Neural crest cell (in vitro differentiated cells): Measurements from ENCODE around the gene MYH7B. TPM values are rescaled to one million over a fixed set of nuclear protein-coding genes. Genes with fewer than 3 reads are reported as not detected.

Source experiments
- DNase-seq: peaks from one replicate; pipeline ENCODE4 v3.0.0; 2021; ENCODE audit warnings: low read depth, mixed read lengths, low spot score
- H3K27ac Mint-ChIP-seq: one replicate; pipeline ENCODE4 v1.8.0; 2021; ENCODE audit warnings: mild to moderate bottlenecking, mixed read lengths; ENCODE audit not compliant: unreplicated experiment
- H3K27me3 Mint-ChIP-seq: 2 replicates; pipeline ENCODE4 v1.8.0; 2021; ENCODE audit warnings: low read depth, mild to moderate bottlenecking, mixed read lengths
- H3K36me3 Mint-ChIP-seq: 2 replicates; pipeline ENCODE4 v1.8.0; 2021; ENCODE audit warnings: low read depth, mild to moderate bottlenecking, mixed read lengths
- H3K4me1 Mint-ChIP-seq: 2 replicates; pipeline ENCODE4 v1.8.0; 2021; ENCODE audit warnings: mixed read lengths
- H3K4me3 Mint-ChIP-seq: one replicate; pipeline ENCODE4 v1.8.0; 2021; ENCODE audit warnings: mild to moderate bottlenecking, mixed read lengths
- H3K9me3 Mint-ChIP-seq: 2 replicates; pipeline ENCODE4 v1.8.0; 2021; ENCODE audit warnings: mixed read lengths
- microRNA-seq: library from miRNA; unstranded; fragments of <30 nt; microRNA quantifications from one replicate; pipeline ENCODE4, GENCODE V29; 2020
- total RNA-seq: library from RNA; stranded (reverse); gene quantifications from 2 replicates; pipeline ENCODE4 v1.2.1, GENCODE V29; 2021
- TF ChIP-seq, protein P1 (sequence below): fragments of 200-600 bp; sonication (generic); conservative IDR thresholded peaks from 2 replicates; pipeline ENCODE4 v1.5.0; 2021; ENCODE audit warnings: antibody characterized with exemption, mild to moderate bottlenecking

MYH7B gene
- total RNA-seq, 1 donor from 2014 or later: 0.77 TPM

DNA sequence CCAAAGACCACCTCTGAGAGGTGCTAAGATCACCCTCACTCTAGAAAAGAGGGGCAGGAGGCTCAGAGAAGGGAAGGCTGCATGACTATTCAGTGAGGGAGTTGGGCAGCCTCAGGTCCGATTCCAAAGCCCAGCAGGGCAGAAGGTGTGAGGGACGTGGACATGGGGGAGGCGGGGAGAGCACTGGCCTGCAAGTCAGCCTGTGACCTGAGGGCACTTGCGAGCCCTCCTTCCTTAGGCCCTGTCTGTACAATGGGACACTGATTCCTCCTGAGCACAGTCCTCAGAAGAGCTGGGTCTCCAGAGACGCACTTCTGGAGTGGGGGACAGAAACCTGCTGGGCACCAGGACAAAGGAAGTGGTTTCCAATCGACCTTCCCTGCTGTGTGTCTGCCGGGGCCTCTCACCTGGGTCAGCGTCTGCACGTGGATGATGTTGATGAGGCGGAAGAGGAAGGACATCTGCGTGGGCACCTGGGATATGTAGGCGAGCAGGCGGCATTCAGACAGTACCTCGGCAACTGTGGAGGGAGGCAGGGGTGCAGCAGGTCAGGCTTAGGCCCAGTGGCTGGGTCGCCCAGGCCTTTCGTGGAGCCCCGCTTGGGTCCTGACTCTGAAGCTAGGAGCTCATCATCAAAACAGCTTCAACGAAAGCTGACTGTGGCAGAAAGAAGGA, 48.5 kb downstream of the MYH7B start:
- DNase-seq: no peak
- Mint-ChIP-seq H3K9me3 (no peaks in the 10 kb centered on the region), H3K4me1 (no peaks in the 10 kb centered on the region), H3K27me3 (no peaks in the 10 kb centered on the region), H3K4me3 (no peak overlapping the region), H3K36me3 (peaks cover 24% of the 10 kb centered on the region), H3K27ac (peak overlapping the region; percentile 81)
- TF ChIP-seq, protein P1, sequence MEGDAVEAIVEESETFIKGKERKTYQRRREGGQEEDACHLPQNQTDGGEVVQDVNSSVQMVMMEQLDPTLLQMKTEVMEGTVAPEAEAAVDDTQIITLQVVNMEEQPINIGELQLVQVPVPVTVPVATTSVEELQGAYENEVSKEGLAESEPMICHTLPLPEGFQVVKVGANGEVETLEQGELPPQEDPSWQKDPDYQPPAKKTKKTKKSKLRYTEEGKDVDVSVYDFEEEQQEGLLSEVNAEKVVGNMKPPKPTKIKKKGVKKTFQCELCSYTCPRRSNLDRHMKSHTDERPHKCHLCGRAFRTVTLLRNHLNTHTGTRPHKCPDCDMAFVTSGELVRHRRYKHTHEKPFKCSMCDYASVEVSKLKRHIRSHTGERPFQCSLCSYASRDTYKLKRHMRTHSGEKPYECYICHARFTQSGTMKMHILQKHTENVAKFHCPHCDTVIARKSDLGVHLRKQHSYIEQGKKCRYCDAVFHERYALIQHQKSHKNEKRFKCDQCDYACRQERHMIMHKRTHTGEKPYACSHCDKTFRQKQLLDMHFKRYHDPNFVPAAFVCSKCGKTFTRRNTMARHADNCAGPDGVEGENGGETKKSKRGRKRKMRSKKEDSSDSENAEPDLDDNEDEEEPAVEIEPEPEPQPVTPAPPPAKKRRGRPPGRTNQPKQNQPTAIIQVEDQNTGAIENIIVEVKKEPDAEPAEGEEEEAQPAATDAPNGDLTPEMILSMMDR: no peak

DNA sequence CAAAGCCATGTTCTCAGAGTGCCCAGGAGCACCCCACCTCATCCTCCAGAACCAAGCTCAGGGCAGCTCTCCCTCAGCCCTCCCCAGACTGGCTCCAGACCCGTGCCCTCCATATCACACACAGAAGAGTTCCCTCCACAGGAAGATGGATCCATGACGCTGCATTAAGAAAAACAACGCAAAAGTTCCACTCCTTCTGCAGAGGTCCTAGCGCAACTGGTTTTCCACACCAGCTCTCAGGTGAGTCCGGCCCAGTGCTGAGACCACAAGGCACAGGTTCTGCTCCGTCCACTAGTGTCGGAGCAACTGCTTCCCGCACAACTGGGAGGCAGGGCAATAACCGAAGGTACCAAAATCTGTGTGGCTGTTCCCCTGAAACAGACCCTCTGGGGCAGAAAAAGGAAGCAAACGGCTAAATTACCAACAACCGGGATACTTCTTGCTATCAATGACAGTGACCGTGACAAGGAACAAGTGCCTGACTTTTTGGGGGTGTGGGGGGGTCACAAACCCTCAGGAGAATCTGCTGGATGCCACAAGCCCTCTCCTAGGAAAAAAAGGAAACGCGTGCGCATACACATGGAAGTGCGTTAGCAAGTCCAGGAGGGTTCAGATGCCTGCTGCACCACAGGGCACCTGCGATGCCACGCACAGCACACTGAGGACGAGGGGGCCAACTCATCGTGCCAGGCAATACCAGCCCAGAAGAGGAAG, 49.2 kb downstream of the MYH7B start:
- peak overlapping the region; percentile 50 for H3K27ac Mint-ChIP-seq
- no peaks in the 10 kb centered on the region for H3K4me1 Mint-ChIP-seq
- no peak overlapping the region for H3K4me3 Mint-ChIP-seq
- no peak for DNase-seq
- TF ChIP-seq, protein P1: no peak
- no peaks in the 10 kb centered on the region for H3K9me3 Mint-ChIP-seq
- H3K36me3 Mint-ChIP-seq: peaks cover 27% of the 10 kb centered on the region
- H3K27me3 Mint-ChIP-seq: no peaks in the 10 kb centered on the region

Small RNA genes lying within 50 kb of the gene (microRNA-seq; reads per million reads assigned to microRNA genes)
- gene MIR499A (not detected), gene MIR499B (not detected)

Other genes with a start within 250 kb of the MYH7B start
- gene NCOA6, start 130.2 kb upstream of the MYH7B start, total RNA-seq: 76.0 and 79.5 TPM in 2 replicates
- 64.1 and 67.7 TPM in 2 replicates for gene GGT7, start 83.0 kb upstream of the MYH7B start, total RNA-seq
- 84.9 and 90.9 TPM in 2 replicates for gene ACSS2, start 79.3 kb upstream of the MYH7B start, total RNA-seq
- gene GSS, start 62 bp upstream of the MYH7B start, total RNA-seq: 78.8 and 84.5 TPM in 2 replicates
- 94.0 and 96.2 TPM in 2 replicates for gene TRPC4AP, start 136.9 kb downstream of the MYH7B start, total RNA-seq
- gene EDEM2, start 191.5 kb downstream of the MYH7B start, total RNA-seq: 16.9 and 17.9 TPM in 2 replicates
- not detected in 2 replicates for gene PROCR, start 216.2 kb downstream of the MYH7B start, total RNA-seq